WTC11 (cell line): ENCODE data around the gene NHSL1. TPM values are rescaled to one million over a fixed set of nuclear protein-coding genes. Genes with fewer than 3 reads are reported as not detected.

ENCODE experiments used
- ATAC-seq: fragments of 200-7000 bp; cut with Tn5 transposase; 2 replicates; pipeline ENCODE4 v1.10.0; 2021; ENCODE audit warnings: mild to moderate bottlenecking, moderate library complexity
- CTCF ChIA-PET: fragments of 300-600 bp; sonication (Branson Sonifier 250); formaldehyde crosslinking; loops from one replicate; lab custom pipeline; 2021; ENCODE audit warnings: antibody characterized with exemption; lab: Charles Lee
- POLR2A ChIA-PET: fragments of 350-600 bp; sonication (Branson Sonifier 250); formaldehyde crosslinking; loops from one replicate; lab custom pipeline; 2021; ENCODE audit warnings: antibody characterized with exemption; lab: Charles Lee
- DNase-seq: peaks from one replicate; pipeline ENCODE4 v3.0.0; 2021; ENCODE audit warnings: low spot score
- H3K27ac Mint-ChIP-seq: 2 replicates; pipeline ENCODE4 v1.8.0; 2021; ENCODE audit warnings: mixed read lengths
- H3K27me3 Mint-ChIP-seq: 2 replicates; pipeline ENCODE4 v1.8.0; 2021; ENCODE audit warnings: low read depth, mild to moderate bottlenecking, moderate library complexity, mixed read lengths
- H3K36me3 Mint-ChIP-seq: 2 replicates; pipeline ENCODE4 v1.8.0; 2021; ENCODE audit warnings: mixed read lengths
- H3K4me1 Mint-ChIP-seq: 2 replicates; pipeline ENCODE4 v1.8.0; 2022; ENCODE audit warnings: mixed read lengths
- H3K4me3 Mint-ChIP-seq: 2 replicates; pipeline ENCODE4 v1.8.0; 2021; ENCODE audit warnings: mild to moderate bottlenecking, moderate library complexity, mixed read lengths
- H3K9me3 Mint-ChIP-seq: 2 replicates; pipeline ENCODE4 v1.8.0; 2021; ENCODE audit warnings: mixed read lengths
- CBFB ChIP-seq: sonication (generic); formaldehyde crosslinking; IDR thresholded peaks from 2 replicates; pipeline ENCODE4 v1.8.1; 2022; ENCODE audit warnings: mild to moderate bottlenecking, low read depth, missing genetic modification reagents
- CREM ChIP-seq: sonication (generic); formaldehyde crosslinking; IDR thresholded peaks from 2 replicates; pipeline ENCODE4 v1.8.1; 2022; ENCODE audit warnings: mild to moderate bottlenecking, missing genetic modification reagents, moderate library complexity
- ETV6 ChIP-seq: sonication (generic); formaldehyde crosslinking; IDR thresholded peaks from 2 replicates; pipeline ENCODE4 v1.8.1; 2022; ENCODE audit warnings: mild to moderate bottlenecking, missing genetic modification reagents
- FOXK1 ChIP-seq: sonication (generic); formaldehyde crosslinking; IDR thresholded peaks from 2 replicates; pipeline ENCODE4 v1.8.0; 2022; ENCODE audit warnings: mild to moderate bottlenecking, moderate library complexity, missing genetic modification reagents
- FOXP1 ChIP-seq: sonication (generic); formaldehyde crosslinking; IDR thresholded peaks from 2 replicates; pipeline ENCODE4 v1.8.0; 2022; ENCODE audit warnings: missing genetic modification reagents, mild to moderate bottlenecking, moderate library complexity, borderline replicate concordance
- KAT7 ChIP-seq: sonication (generic); formaldehyde crosslinking; IDR thresholded peaks from 2 replicates; pipeline ENCODE4 v1.8.1; 2023; ENCODE audit warnings: missing genetic modification reagents, mild to moderate bottlenecking, borderline replicate concordance
- NFE2L1 ChIP-seq: sonication (generic); formaldehyde crosslinking; IDR thresholded peaks from 2 replicates; pipeline ENCODE4 v1.8.1; 2023; ENCODE audit warnings: missing genetic modification reagents
- NR1H2 ChIP-seq: sonication (generic); formaldehyde crosslinking; IDR thresholded peaks from 2 replicates; pipeline ENCODE4 v1.9.0; 2021; ENCODE audit warnings: mild to moderate bottlenecking, moderate library complexity, missing genetic modification reagents
- NR2C2 ChIP-seq: sonication (generic); formaldehyde crosslinking; IDR thresholded peaks from 2 replicates; pipeline ENCODE4 v1.8.0; 2022; ENCODE audit warnings: mild to moderate bottlenecking, missing genetic modification reagents
- PRRX2 ChIP-seq: fragments of 250-450 bp; sonication (Bioruptor Pico); IDR thresholded peaks from 2 replicates; pipeline ENCODE4 v1.8.0; 2021; ENCODE audit warnings: mild to moderate bottlenecking
- RELA ChIP-seq: sonication (generic); formaldehyde crosslinking; IDR thresholded peaks from 2 replicates; pipeline ENCODE4 v1.8.1; 2022; ENCODE audit warnings: missing genetic modification reagents, mild to moderate bottlenecking, borderline replicate concordance
- SMAD4 ChIP-seq: sonication (generic); formaldehyde crosslinking; IDR thresholded peaks from 2 replicates; pipeline ENCODE4 v1.8.0; 2022; ENCODE audit warnings: mild to moderate bottlenecking, missing genetic modification reagents
- ZNF232 ChIP-seq: sonication (generic); formaldehyde crosslinking; IDR thresholded peaks from 2 replicates; pipeline ENCODE4 v1.8.0; 2022; ENCODE audit warnings: mild to moderate bottlenecking, missing genetic modification reagents
- ZNF317 ChIP-seq: sonication (generic); formaldehyde crosslinking; IDR thresholded peaks from 2 replicates; pipeline ENCODE4 v1.8.1; 2023; ENCODE audit warnings: low read depth, mild to moderate bottlenecking, moderate library complexity, missing genetic modification reagents, borderline replicate concordance
- ZNF396 ChIP-seq: fragments of 250-450 bp; sonication (Bioruptor Pico); IDR thresholded peaks from 2 replicates; pipeline ENCODE4 v1.8.0; 2021; ENCODE audit warnings: mild to moderate bottlenecking, moderate library complexity, borderline replicate concordance
- total RNA-seq: library from RNA; stranded (reverse); gene quantifications from 3 replicates; pipeline ENCODE4 v1.2.3, GENCODE V29; 2021
- TF ChIP-seq, protein P1 (sequence below): sonication (generic); formaldehyde crosslinking; IDR thresholded peaks from 2 replicates; pipeline ENCODE4 v1.8.1; 2022; ENCODE audit warnings: mild to moderate bottlenecking, missing genetic modification reagents, moderate library complexity, borderline replicate concordance
- TF ChIP-seq, protein P2 (sequence below): sonication (generic); formaldehyde crosslinking; IDR thresholded peaks from 2 replicates; pipeline ENCODE4 v1.8.1; 2023; ENCODE audit warnings: mild to moderate bottlenecking, missing genetic modification reagents
- TF ChIP-seq, protein P3 (sequence below): sonication (generic); formaldehyde crosslinking; IDR thresholded peaks from 2 replicates; pipeline ENCODE4 v1.8.1; 2023; ENCODE audit warnings: mild to moderate bottlenecking, missing genetic modification reagents, moderate library complexity
- TF ChIP-seq, protein P4 (sequence below): sonication (generic); formaldehyde crosslinking; IDR thresholded peaks from 2 replicates; pipeline ENCODE4 v1.8.1; 2023; ENCODE audit warnings: mild to moderate bottlenecking, missing genetic modification reagents
- TF ChIP-seq, protein P5 (sequence below): sonication (generic); formaldehyde crosslinking; conservative IDR thresholded peaks from 2 replicates; pipeline ENCODE4 v1.8.1; 2023; ENCODE audit warnings: mild to moderate bottlenecking, low read depth, missing genetic modification reagents, moderate library complexity
- TF ChIP-seq, protein P6 (sequence below): sonication (generic); formaldehyde crosslinking; IDR thresholded peaks from 2 replicates; pipeline ENCODE4 v1.8.0; 2023; ENCODE audit warnings: mild to moderate bottlenecking, missing genetic modification reagents

Gene NHSL1
- total RNA-seq, 1 experiment from 2014 or later, result 31.1 TPM

DNA sequence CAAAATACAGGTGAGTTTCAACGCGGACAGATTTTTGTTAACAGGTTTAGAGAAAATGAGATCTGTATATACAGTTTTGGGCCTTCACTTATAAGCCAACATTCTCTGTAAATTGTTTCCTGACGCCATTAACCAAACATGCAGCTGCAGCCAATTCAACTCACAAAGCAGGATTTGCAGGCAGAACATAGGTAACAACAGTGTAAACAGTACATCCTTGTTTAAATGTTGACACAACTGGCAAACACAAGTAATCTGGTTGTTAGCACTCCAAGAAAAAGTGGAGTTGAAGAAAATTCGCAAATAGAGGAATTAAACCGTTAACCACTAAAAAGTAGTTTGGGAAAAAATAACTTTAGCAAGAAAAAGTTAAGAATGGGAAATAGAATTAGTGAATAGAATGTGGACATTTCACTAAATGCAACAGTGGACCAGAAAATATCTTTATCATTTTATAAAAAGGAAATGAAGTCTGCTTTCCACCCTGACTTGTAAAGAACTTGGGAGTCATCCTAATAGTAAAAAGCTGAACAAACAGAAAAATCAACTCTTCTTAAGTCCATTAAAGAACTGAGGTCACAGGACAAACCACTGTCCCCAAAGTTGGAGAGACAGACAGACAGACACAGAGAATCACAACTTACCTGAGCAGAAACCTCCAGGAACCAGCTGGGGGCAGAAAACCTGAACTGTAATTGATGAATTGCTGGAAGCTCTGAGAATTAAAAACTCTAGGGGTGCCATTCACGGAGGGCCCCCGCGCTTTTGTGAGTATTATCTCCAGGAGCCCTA is 111.5 kb downstream of the NHSL1 start:
- POLR2A ChIA-PET, result no interaction called here
- Mint-ChIP-seq H3K36me3 (no peaks in the 10 kb centered on the region), H3K27me3 (no peaks in the 10 kb centered on the region), H3K27ac (peak overlapping the region; percentile 59; the same call in 1 of the 2 replicates), H3K4me3 (no peak overlapping the region), H3K9me3 (no peaks in the 10 kb centered on the region), H3K4me1 (peaks cover 35% of the 10 kb centered on the region)
- TF ChIP-seq PRRX2 (no peak), ETV6 (CRISPR knock-in tag) (no peak), RELA (CRISPR knock-in tag) (no peak), NFE2L1 (CRISPR knock-in tag) (no peak), SMAD4 (CRISPR knock-in tag) (no peak), NR1H2 (CRISPR knock-in tag) (no peak), ZNF317 (CRISPR knock-in tag) (no peak), FOXK1 (CRISPR knock-in tag) (no peak), ZNF396 (CRISPR knock-in tag) (no peak), CBFB (CRISPR knock-in tag) (no peak), FOXP1 (CRISPR knock-in tag) (no peak), CREM (CRISPR knock-in tag) (no peak)
- TF ChIP-seq, protein P1, sequence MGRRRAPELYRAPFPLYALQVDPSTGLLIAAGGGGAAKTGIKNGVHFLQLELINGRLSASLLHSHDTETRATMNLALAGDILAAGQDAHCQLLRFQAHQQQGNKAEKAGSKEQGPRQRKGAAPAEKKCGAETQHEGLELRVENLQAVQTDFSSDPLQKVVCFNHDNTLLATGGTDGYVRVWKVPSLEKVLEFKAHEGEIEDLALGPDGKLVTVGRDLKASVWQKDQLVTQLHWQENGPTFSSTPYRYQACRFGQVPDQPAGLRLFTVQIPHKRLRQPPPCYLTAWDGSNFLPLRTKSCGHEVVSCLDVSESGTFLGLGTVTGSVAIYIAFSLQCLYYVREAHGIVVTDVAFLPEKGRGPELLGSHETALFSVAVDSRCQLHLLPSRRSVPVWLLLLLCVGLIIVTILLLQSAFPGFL, result no peak
- TF ChIP-seq, protein P2, sequence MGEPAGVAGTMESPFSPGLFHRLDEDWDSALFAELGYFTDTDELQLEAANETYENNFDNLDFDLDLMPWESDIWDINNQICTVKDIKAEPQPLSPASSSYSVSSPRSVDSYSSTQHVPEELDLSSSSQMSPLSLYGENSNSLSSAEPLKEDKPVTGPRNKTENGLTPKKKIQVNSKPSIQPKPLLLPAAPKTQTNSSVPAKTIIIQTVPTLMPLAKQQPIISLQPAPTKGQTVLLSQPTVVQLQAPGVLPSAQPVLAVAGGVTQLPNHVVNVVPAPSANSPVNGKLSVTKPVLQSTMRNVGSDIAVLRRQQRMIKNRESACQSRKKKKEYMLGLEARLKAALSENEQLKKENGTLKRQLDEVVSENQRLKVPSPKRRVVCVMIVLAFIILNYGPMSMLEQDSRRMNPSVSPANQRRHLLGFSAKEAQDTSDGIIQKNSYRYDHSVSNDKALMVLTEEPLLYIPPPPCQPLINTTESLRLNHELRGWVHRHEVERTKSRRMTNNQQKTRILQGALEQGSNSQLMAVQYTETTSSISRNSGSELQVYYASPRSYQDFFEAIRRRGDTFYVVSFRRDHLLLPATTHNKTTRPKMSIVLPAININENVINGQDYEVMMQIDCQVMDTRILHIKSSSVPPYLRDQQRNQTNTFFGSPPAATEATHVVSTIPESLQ (CRISPR knock-in tag), result no peak
- TF ChIP-seq, protein P3, sequence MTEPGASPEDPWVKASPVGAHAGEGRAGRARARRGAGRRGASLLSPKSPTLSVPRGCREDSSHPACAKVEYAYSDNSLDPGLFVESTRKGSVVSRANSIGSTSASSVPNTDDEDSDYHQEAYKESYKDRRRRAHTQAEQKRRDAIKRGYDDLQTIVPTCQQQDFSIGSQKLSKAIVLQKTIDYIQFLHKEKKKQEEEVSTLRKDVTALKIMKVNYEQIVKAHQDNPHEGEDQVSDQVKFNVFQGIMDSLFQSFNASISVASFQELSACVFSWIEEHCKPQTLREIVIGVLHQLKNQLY (CRISPR knock-in tag), result no peak
- TF ChIP-seq, protein P4, sequence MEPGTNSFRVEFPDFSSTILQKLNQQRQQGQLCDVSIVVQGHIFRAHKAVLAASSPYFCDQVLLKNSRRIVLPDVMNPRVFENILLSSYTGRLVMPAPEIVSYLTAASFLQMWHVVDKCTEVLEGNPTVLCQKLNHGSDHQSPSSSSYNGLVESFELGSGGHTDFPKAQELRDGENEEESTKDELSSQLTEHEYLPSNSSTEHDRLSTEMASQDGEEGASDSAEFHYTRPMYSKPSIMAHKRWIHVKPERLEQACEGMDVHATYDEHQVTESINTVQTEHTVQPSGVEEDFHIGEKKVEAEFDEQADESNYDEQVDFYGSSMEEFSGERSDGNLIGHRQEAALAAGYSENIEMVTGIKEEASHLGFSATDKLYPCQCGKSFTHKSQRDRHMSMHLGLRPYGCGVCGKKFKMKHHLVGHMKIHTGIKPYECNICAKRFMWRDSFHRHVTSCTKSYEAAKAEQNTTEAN, result no peak
- TF ChIP-seq, protein P5, sequence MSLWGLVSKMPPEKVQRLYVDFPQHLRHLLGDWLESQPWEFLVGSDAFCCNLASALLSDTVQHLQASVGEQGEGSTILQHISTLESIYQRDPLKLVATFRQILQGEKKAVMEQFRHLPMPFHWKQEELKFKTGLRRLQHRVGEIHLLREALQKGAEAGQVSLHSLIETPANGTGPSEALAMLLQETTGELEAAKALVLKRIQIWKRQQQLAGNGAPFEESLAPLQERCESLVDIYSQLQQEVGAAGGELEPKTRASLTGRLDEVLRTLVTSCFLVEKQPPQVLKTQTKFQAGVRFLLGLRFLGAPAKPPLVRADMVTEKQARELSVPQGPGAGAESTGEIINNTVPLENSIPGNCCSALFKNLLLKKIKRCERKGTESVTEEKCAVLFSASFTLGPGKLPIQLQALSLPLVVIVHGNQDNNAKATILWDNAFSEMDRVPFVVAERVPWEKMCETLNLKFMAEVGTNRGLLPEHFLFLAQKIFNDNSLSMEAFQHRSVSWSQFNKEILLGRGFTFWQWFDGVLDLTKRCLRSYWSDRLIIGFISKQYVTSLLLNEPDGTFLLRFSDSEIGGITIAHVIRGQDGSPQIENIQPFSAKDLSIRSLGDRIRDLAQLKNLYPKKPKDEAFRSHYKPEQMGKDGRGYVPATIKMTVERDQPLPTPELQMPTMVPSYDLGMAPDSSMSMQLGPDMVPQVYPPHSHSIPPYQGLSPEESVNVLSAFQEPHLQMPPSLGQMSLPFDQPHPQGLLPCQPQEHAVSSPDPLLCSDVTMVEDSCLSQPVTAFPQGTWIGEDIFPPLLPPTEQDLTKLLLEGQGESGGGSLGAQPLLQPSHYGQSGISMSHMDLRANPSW (CRISPR knock-in tag), result no peak
- CTCF ChIA-PET, result interaction anchor here (1.2 to 1.7 kb wide), 3 partner anchors 15 to 49 kb away, joined by 3 to 5 read pairs (median 4); partner anchors contain the start of gene HEBP2
- ATAC-seq (peak; percentile 34), DNase-seq (no peak)

DNA sequence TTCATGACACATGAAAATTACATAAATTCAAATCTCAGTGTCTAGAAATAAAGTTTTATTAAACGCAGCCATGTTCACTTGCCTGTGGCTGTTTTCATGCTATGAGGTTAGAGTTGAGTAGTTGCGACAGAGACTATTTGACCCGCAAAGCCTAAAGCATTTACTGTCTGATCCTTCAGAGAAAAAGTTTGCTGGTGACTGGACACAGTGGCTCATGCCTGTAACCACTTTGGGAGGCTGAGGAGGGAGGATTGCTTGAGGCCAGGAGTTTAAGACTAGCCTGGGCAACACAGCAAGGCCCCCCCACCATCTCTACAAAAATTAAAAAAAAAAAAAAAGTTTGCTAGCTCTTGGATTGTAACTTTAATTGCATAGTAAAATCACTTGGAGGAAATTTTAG is 112.4 kb downstream of the NHSL1 start:
- Mint-ChIP-seq H3K4me3 (no peak overlapping the region), H3K4me1 (peaks cover 39% of the 10 kb centered on the region), H3K27me3 (no peaks in the 10 kb centered on the region), H3K27ac (no peak overlapping the region), H3K36me3 (no peaks in the 10 kb centered on the region), H3K9me3 (no peaks in the 10 kb centered on the region)
- ATAC-seq (no peak), DNase-seq (no peak)
- ChIA-PET POLR2A (no interaction called here), CTCF (interaction anchor here (0.6 to 1.8 kb wide), 2 partner anchors 8 to 274 kb away, joined by 3 to 4 read pairs; no protein-coding TSS in a partner anchor)
- TF ChIP-seq ZNF232 (CRISPR knock-in tag) (no peak), NR2C2 (CRISPR knock-in tag) (no peak), ZNF317 (CRISPR knock-in tag) (no peak), KAT7 (CRISPR knock-in tag) (no peak)
- TF ChIP-seq, protein P6, sequence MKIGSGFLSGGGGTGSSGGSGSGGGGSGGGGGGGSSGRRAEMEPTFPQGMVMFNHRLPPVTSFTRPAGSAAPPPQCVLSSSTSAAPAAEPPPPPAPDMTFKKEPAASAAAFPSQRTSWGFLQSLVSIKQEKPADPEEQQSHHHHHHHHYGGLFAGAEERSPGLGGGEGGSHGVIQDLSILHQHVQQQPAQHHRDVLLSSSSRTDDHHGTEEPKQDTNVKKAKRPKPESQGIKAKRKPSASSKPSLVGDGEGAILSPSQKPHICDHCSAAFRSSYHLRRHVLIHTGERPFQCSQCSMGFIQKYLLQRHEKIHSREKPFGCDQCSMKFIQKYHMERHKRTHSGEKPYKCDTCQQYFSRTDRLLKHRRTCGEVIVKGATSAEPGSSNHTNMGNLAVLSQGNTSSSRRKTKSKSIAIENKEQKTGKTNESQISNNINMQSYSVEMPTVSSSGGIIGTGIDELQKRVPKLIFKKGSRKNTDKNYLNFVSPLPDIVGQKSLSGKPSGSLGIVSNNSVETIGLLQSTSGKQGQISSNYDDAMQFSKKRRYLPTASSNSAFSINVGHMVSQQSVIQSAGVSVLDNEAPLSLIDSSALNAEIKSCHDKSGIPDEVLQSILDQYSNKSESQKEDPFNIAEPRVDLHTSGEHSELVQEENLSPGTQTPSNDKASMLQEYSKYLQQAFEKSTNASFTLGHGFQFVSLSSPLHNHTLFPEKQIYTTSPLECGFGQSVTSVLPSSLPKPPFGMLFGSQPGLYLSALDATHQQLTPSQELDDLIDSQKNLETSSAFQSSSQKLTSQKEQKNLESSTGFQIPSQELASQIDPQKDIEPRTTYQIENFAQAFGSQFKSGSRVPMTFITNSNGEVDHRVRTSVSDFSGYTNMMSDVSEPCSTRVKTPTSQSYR (CRISPR knock-in tag), result no peak
